RWPE2 (cell line): ENCODE measurements around the gene KDM7A.

Source experiments
- ATAC-seq: fragments of 200-7000 bp; cut with Tn5 transposase; 3 replicates; pipeline ENCODE4 v1.9.1; 2021; ENCODE audit warnings: low read depth
- DNase-seq: peaks from one replicate; pipeline ENCODE4 v3.0.0-alpha.2; 2020; ENCODE audit warnings: low spot score
- H3K27ac ChIP-seq: fragments of 450-650 bp; 2 replicates; pipeline ENCODE4 v1.5.1; 2017; ENCODE audit warnings: mild to moderate bottlenecking; ENCODE audit not compliant: poor library complexity, severe bottlenecking
- H3K27me3 ChIP-seq: fragments of 250-450 bp; sonication (Bioruptor Pico); 2 replicates; pipeline ENCODE4 v1.5.1; 2021; ENCODE audit warnings: mild to moderate bottlenecking, moderate library complexity; ENCODE audit not compliant: insufficient read depth, poor library complexity, severe bottlenecking
- H3K36me3 ChIP-seq: fragments of 250-450 bp; sonication (Bioruptor Pico); 2 replicates; pipeline ENCODE4 v1.5.1; 2020; ENCODE audit warnings: low read depth, mild to moderate bottlenecking, moderate library complexity
- H3K4me1 ChIP-seq: fragments of 250-450 bp; sonication (Bioruptor Pico); 2 replicates; pipeline ENCODE4 v1.5.1; 2021; ENCODE audit warnings: mild to moderate bottlenecking, moderate library complexity; ENCODE audit not compliant: insufficient read depth, poor library complexity, severe bottlenecking
- H3K4me3 ChIP-seq: fragments of 250-450 bp; sonication (Bioruptor Pico); 2 replicates; pipeline ENCODE4 v1.5.1; 2021; ENCODE audit warnings: mild to moderate bottlenecking, moderate library complexity; ENCODE audit not compliant: severe bottlenecking
- H3K9me3 ChIP-seq: fragments of 250-450 bp; sonication (Bioruptor Pico); 2 replicates; pipeline ENCODE4 v1.5.1; 2021; ENCODE audit warnings: mild to moderate bottlenecking, moderate library complexity; ENCODE audit not compliant: severe bottlenecking
- CTCF ChIP-seq: fragments of 450-650 bp; IDR thresholded peaks from one replicate; pipeline ENCODE4 v1.5.1; 2017; ENCODE audit warnings: mild to moderate bottlenecking, moderate library complexity; ENCODE audit not compliant: poor library complexity, severe bottlenecking

Gene KDM7A

GRCh38 chr7:140039066-140039465 lies 137.7 kb downstream of the KDM7A start:
- Histone ChIP-seq H3K36me3 (peaks cover 47% of the 10 kb centered on the region), H3K27me3 (no peaks in the 10 kb centered on the region), H3K27ac (no peak overlapping the region), H3K4me3 (no peak overlapping the region), H3K4me1 (peaks cover 17% of the 10 kb centered on the region), H3K9me3 (no peaks in the 10 kb centered on the region)
- DNase-seq (no peak), ATAC-seq (no peak)
- no peak for TF ChIP-seq CTCF

- no peak for TF ChIP-seq CTCF
- peaks cover 33% of the 10 kb centered on the region for H3K4me1 ChIP-seq
- no peak for ATAC-seq
Measured at GRCh38 chr7:140036224-140036962, 140.4 kb downstream of the KDM7A start.

GRCh38 chr7:140035400-140036223 lies 141.2 kb downstream of the KDM7A start:
- H3K4me1 ChIP-seq, result peaks cover 33% of the 10 kb centered on the region
- no peaks in the 10 kb centered on the region for H3K9me3 ChIP-seq
- H3K27ac ChIP-seq, result peak overlapping the region; percentile 98
- ATAC-seq (peak; percentile 74), DNase-seq (no peak)
- H3K27me3 ChIP-seq, result no peaks in the 10 kb centered on the region
- no peak overlapping the region for H3K4me3 ChIP-seq
- TF ChIP-seq CTCF, result no peak
- peaks cover 48% of the 10 kb centered on the region for H3K36me3 ChIP-seq

More at GRCh38 chr7:140036224-140036962, 140.4 kb downstream of the KDM7A start:
- Histone ChIP-seq H3K4me3 (no peak overlapping the region), H3K9me3 (no peaks in the 10 kb centered on the region), H3K27ac (peak overlapping the region; percentile 98), H3K27me3 (no peaks in the 10 kb centered on the region), H3K36me3 (peaks cover 48% of the 10 kb centered on the region)
- DNase-seq, result no peak
